DOHH2 (cell line): Measurements from ENCODE around the gene GATA5.

Experiments used
- H3F3A ChIP-seq: fragments of 200-600 bp; sonication (generic), shearing (Covaris generic); 2 replicates; pipeline ENCODE4 v1.6.0; 2016; ENCODE audit warnings: antibody characterized with exemption, mild to moderate bottlenecking; ENCODE audit not compliant: control insufficient read depth, insufficient read depth
- H3K27ac ChIP-seq: fragments of 200-600 bp; sonication (generic); 2 replicates; pipeline ENCODE4 v1.5.1; 2014; ENCODE audit warnings: low read depth, mild to moderate bottlenecking, low read length, moderate library complexity
- H3K27me3 ChIP-seq: fragments of 200-600 bp; sonication (generic); 2 replicates; pipeline ENCODE4 v1.6.1; 2014; ENCODE audit warnings: mild to moderate bottlenecking, low read length, mixed read lengths; ENCODE audit not compliant: control insufficient read depth
- H3K36me3 ChIP-seq: fragments of 200-600 bp; sonication (generic); 2 replicates; pipeline ENCODE4 v1.6.1; 2014; ENCODE audit warnings: mild to moderate bottlenecking, low read length, moderate library complexity, mixed read lengths; ENCODE audit not compliant: control insufficient read depth
- H3K4me1 ChIP-seq: fragments of 200-600 bp; sonication (generic); 2 replicates; pipeline ENCODE4 v1.6.1; 2014; ENCODE audit warnings: mild to moderate bottlenecking, low read length, mixed read lengths; ENCODE audit not compliant: control insufficient read depth
- H3K4me2 ChIP-seq: fragments of 200-600 bp; sonication (generic); 2 replicates; pipeline ENCODE4 v1.6.0; 2014; ENCODE audit warnings: mild to moderate bottlenecking, low read length, moderate library complexity
- H3K4me3 ChIP-seq: fragments of 200-600 bp; sonication (generic); 2 replicates; pipeline ENCODE4 v1.5.1; 2014; ENCODE audit warnings: mild to moderate bottlenecking, low read length, mixed read lengths
- H3K79me2 ChIP-seq: fragments of 200-600 bp; sonication (generic); 2 replicates; pipeline ENCODE4 v1.6.1; 2014; ENCODE audit warnings: mild to moderate bottlenecking, low read length, mixed read lengths; ENCODE audit not compliant: control insufficient read depth
- H3K9me2 ChIP-seq: fragments of 200-600 bp; sonication (generic); replicated peaks from 2 replicates; pipeline ENCODE4 v1.6.1; 2014; ENCODE audit warnings: mild to moderate bottlenecking, low read length, mixed read lengths; ENCODE audit not compliant: control insufficient read depth
- H3K9me3 ChIP-seq: fragments of 200-600 bp; sonication (generic); 2 replicates; pipeline ENCODE4 v1.6.1; 2014; ENCODE audit warnings: antibody characterized with exemption, low read length, mixed read lengths; ENCODE audit not compliant: control insufficient read depth, insufficient read depth
- H4K20me1 ChIP-seq: fragments of 200-600 bp; sonication (generic); 2 replicates; pipeline ENCODE4 v1.6.0; 2014; ENCODE audit warnings: low read depth, mild to moderate bottlenecking, antibody characterized with exemption, low read length, moderate library complexity; ENCODE audit not compliant: control insufficient read depth, insufficient read depth
- EZH2phosphoT487 ChIP-seq: fragments of 200-600 bp; sonication (generic); IDR thresholded peaks from 2 replicates; pipeline ENCODE4 v1.6.1; 2017; ENCODE audit warnings: borderline replicate concordance, mild to moderate bottlenecking, antibody characterized with exemption, low read length, moderate library complexity, mixed read lengths
- TF ChIP-seq, protein P1 (sequence below): fragments of 200-600 bp; sonication (generic); IDR thresholded peaks from one replicate; pipeline ENCODE4 v1.5.1; 2014; ENCODE audit warnings: antibody characterized with exemption, mild to moderate bottlenecking, low read depth, low read length; ENCODE audit not compliant: poor library complexity, severe bottlenecking

GATA5 gene

DNA sequence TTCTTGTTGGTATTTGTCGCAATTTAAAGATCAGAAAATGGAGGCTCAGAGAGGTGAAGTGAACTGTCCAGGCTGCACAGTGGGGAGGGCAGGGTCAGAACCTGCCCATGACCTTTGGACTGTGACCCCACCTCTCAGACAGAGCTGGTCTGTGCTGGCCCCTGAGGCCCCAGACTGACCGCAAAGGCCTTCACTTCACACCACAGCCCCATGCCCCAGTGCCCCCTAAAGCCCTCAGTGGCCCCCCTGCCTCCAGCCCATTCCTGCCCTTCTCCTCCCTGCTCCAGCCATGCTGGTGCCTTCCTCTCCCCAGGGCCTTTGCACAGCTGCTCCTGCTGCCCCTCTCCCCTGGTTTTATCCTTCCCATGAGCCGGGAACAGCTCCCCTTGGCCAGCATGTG lies 39.1 kb downstream of the GATA5 start:
- H3K4me2 ChIP-seq, result no peak overlapping the region
- H3K9me2 ChIP-seq, result no peaks in the 10 kb centered on the region
- H3K36me3 ChIP-seq, result no peaks in the 10 kb centered on the region
- peaks cover 7% of the 10 kb centered on the region; the same call in 1 of the 2 replicates for H3K27me3 ChIP-seq
- no peaks in the 10 kb centered on the region for H3K9me3 ChIP-seq
- H3K27ac ChIP-seq, result no peak overlapping the region
- H3K4me3 ChIP-seq, result no peak overlapping the region
- H3K4me1 ChIP-seq, result peaks cover 10% of the 10 kb centered on the region
- no peaks in the 10 kb centered on the region for H3K79me2 ChIP-seq
- H4K20me1 ChIP-seq, result 0 out of 2 replicates have a peak, but pooled peaks cover 3% of the 10 kb centered on the region
- no peaks in the 10 kb centered on the region for H3F3A ChIP-seq
- TF ChIP-seq, protein P1, sequence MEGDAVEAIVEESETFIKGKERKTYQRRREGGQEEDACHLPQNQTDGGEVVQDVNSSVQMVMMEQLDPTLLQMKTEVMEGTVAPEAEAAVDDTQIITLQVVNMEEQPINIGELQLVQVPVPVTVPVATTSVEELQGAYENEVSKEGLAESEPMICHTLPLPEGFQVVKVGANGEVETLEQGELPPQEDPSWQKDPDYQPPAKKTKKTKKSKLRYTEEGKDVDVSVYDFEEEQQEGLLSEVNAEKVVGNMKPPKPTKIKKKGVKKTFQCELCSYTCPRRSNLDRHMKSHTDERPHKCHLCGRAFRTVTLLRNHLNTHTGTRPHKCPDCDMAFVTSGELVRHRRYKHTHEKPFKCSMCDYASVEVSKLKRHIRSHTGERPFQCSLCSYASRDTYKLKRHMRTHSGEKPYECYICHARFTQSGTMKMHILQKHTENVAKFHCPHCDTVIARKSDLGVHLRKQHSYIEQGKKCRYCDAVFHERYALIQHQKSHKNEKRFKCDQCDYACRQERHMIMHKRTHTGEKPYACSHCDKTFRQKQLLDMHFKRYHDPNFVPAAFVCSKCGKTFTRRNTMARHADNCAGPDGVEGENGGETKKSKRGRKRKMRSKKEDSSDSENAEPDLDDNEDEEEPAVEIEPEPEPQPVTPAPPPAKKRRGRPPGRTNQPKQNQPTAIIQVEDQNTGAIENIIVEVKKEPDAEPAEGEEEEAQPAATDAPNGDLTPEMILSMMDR, result no peak
- no peak for TF ChIP-seq EZH2phosphoT487

- H3K27ac ChIP-seq, result no peak overlapping the region
- no peak overlapping the region for H3K4me2 ChIP-seq
- no peaks in the 10 kb centered on the region for H3K9me3 ChIP-seq
- H3K36me3 ChIP-seq, result no peaks in the 10 kb centered on the region
- H3K27me3 ChIP-seq, result peaks cover 3% of the 10 kb centered on the region; the same call in 1 of the 2 replicates
- H3K4me1 ChIP-seq, result peaks cover under 1% of the 10 kb centered on the region; the same call in 1 of the 2 replicates
- H3K9me2 ChIP-seq, result no peaks in the 10 kb centered on the region
- H4K20me1 ChIP-seq, result 0 out of 2 replicates have a peak, but pooled peaks cover 3% of the 10 kb centered on the region
- H3K79me2 ChIP-seq, result no peaks in the 10 kb centered on the region
- H3F3A ChIP-seq, result no peaks in the 10 kb centered on the region
- TF ChIP-seq EZH2phosphoT487, result no peak
- TF ChIP-seq, protein P1, result no peak
- no peak overlapping the region for H3K4me3 ChIP-seq
Measured at GRCh38 chr20:62433658-62434497, 41.9 kb downstream of the GATA5 start.

DNA sequence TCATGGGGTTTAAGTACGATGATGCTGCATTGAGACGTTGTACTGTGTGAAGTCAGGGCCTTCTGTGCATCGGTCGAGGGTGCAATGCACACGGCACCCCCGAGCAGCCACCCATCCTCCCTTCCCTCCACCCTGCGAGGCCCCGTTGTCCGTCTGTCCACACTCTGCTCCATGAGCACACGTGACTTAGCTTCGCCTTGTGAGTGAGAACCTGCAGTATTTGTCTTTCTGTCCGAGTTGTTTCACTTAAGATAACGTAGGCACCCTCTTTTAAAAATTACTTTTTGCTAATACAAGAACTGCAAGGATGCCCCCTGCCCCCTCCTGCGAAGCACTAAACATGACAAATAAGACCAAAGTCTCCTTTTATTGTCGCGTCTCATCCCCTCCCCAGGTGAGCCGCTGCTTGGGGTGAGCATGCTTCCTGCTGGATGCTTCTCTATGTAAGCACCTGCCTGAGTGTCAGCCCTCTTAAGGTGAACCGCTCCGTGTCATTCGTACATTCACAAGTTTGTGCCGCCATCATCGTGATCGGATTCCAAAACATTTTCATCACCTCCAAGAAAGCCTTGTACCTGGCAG lies 44.8 kb downstream of the GATA5 start:
- Histone ChIP-seq H3K9me3 (no peaks in the 10 kb centered on the region), H3K9me2 (no peaks in the 10 kb centered on the region), H3K79me2 (no peaks in the 10 kb centered on the region), H3K27ac (no peak overlapping the region), H3K4me2 (no peak overlapping the region), H3K4me1 (no peaks in the 10 kb centered on the region), H4K20me1 (no peaks in the 10 kb centered on the region), H3K27me3 (peaks cover 3% of the 10 kb centered on the region; the same call in 1 of the 2 replicates), H3F3A (no peaks in the 10 kb centered on the region), H3K36me3 (no peaks in the 10 kb centered on the region), H3K4me3 (no peak overlapping the region)
- TF ChIP-seq EZH2phosphoT487, result no peak
- TF ChIP-seq, protein P1, result no peak
